Epithelial cell of proximal tubule (primary cell): ENCODE results near the gene VWA3A. TPM values are rescaled to one million over a fixed set of nuclear protein-coding genes. Genes with fewer than 3 reads are reported as not detected.

ENCODE experiments used
- DNase-seq: peaks from one replicate; pipeline ENCODE4 v3.0.0-alpha.2; 2011; ENCODE audit warnings: low read depth
- H3K4me3 ChIP-seq: 2 replicates; pipeline ENCODE4 v1.5.1; 2011; ENCODE audit warnings: low read depth, mild to moderate bottlenecking, low read length
- total RNA-seq: library from RNA; depleted of rRNA; stranded (reverse); fragments of >200 nt; gene quantifications from 2 replicates; pipeline ENCODE4 v1.2.3, GENCODE V29; 2015
- TF ChIP-seq, protein P1 (sequence below): conservative IDR thresholded peaks from 2 replicates; pipeline ENCODE4 v1.5.1; 2012; ENCODE audit warnings: low read depth, mild to moderate bottlenecking, low read length

Gene VWA3A
- total RNA-seq, 1 donor from 2014 or later, result under 0.01 TPM

DNA sequence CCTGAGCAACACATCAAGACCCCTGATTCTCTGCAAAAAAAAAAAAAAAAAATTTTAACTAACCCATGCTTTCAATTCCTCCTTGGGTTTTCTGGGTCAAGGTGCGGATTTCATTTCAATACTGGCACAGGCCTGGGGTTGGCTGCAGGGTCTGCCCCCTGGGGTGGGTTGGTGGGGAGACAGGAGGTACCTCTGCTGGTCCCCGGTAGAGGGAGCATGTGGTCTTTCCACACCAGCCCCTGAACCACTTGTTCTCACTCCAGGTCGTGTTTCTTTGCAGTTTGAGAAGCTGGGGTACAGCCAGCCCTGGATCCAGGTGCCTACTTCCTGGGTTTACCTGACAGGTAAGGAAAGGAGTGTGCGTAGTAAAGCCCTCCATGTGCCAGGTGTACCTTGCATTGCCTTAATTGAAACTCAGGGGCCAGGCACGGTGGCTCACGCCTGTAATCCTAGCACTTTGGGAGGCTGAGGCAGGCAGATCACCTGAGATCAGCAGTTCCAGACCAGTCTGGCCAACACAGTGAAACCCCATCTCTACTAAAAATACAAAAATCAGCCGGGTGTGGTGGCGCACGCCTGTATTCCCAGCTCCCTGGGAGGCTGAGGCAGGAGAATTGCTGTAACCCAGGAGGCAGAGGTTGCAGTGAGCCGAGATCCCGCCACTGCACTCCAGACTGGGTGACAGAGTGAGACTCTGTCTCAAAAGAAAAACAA, 91.7 kb downstream of the VWA3A start:
- TF ChIP-seq, protein P1, sequence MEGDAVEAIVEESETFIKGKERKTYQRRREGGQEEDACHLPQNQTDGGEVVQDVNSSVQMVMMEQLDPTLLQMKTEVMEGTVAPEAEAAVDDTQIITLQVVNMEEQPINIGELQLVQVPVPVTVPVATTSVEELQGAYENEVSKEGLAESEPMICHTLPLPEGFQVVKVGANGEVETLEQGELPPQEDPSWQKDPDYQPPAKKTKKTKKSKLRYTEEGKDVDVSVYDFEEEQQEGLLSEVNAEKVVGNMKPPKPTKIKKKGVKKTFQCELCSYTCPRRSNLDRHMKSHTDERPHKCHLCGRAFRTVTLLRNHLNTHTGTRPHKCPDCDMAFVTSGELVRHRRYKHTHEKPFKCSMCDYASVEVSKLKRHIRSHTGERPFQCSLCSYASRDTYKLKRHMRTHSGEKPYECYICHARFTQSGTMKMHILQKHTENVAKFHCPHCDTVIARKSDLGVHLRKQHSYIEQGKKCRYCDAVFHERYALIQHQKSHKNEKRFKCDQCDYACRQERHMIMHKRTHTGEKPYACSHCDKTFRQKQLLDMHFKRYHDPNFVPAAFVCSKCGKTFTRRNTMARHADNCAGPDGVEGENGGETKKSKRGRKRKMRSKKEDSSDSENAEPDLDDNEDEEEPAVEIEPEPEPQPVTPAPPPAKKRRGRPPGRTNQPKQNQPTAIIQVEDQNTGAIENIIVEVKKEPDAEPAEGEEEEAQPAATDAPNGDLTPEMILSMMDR, result peak; percentile 34
- H3K4me3 ChIP-seq, result no peak overlapping the region
- no peak for DNase-seq

GRCh38 chr16:22184615-22184968, 92.3 kb downstream of the VWA3A start:
- no peak overlapping the region for H3K4me3 ChIP-seq
- TF ChIP-seq, protein P1, result no peak
- no peak for DNase-seq

DNA sequence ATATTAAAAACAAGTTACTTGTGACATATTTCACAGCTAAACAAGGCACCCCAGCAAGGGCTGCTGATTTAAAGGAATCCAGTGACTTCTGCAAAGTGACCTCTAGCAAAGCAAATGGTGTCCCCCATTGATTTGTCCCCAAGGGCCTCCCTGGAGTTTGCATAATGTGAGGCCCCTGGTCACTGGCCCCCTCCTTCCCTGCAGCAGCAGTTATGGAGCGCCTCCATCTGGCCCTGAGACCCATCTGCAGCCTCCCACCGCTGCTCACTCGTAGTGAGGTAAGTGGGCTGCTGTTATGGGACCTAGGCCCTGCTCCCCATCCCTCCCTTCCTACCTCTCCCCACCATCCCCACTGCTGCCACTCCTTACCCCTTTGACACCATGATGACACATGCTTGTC, 94.2 kb downstream of the VWA3A start:
- TF ChIP-seq, protein P1, result peak; percentile 33

GRCh38 chr16:22188267-22188594, 95.9 kb downstream of the VWA3A start:
- DNase-seq, result no peak
- TF ChIP-seq, protein P1, result no peak
- no peak overlapping the region for H3K4me3 ChIP-seq

More for the DNA sequence above, 94.2 kb downstream of the VWA3A start:
- no peak for DNase-seq
- H3K4me3 ChIP-seq, result no peak overlapping the region

DNA sequence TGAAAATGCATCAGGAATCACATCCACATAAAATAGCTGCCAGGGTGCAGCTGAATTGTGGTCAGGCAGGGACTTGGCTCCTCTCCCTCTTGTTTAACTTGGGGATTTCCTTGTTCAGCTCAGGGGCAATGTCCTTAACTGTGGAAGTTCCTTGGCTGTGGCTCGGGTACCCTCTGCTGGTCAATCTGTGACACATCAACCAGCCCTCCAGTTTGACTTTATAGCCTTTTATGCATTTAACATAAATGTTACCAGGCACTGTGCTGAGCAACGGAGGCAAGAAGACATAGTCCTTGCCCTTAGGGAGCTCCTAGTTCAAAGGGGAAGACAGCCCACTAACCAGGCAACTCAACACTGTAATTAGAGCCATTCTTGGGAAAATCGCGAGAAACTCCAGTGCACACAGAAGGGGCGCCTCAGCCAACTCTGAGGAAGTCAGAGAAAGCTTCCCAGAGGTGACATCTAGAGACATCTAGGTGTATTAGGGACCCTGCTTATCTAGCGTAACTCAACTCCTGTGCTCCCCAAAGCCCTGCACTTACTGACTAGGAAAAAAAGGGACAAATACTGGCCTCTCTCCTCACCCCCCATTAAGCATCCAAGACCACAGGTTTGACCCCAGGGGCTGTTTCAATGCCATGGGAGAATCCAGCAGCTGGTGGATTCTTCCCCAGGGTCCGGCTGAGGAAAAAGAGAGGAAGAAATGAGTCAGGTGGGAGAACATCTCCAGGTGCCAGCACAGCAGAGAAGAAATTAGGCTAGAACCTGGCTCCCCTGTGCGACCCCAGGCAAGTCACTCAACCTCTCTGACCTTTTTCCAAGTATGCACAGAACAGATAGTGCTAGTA, 96.5 kb downstream of the VWA3A start:
- no peak overlapping the region for H3K4me3 ChIP-seq
- DNase-seq, result peak; percentile 81
- TF ChIP-seq, protein P1, result peak; percentile 95

- peak overlapping the region; percentile 70 for H3K4me3 ChIP-seq
- no peak for DNase-seq
- TF ChIP-seq, protein P1, result no peak
Observed at GRCh38 chr16:22189473-22190080, 97.2 kb downstream of the VWA3A start.
